ENCODE measurements around the gene ZDHHC11B.
"Not testable (repeated sequence)": the region's sequence is repeated elsewhere in the genome, so short reads cannot be mapped to it uniquely, and the experiment has no call there.

The ZDHHC11B gene

DNA sequence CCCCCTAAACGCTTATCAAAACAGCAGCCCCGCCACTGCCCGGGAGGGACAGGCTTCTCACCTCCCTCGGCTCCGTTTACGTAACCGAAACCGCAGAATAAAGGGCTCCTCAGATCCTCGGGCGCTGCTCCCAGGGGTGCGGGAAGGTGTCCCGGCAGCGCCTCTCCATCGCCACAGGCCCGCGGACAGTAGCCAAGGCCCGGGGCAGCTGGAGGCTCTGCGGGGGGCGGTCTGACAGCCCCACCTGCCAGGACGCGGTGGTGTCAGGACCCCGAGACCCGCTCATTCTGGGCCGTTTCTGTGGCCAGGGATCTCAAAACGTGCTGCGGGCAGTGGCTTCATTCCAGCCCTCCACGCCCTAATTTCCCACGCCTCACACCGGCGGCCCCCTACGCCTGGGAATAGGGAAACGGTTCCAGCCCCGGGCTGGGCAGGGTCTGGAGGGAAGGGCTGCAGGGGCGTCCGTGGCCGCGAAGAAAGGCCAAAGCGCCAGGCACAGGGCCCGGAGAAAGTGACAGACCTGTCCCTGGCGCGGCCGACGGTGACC lies 575 bp downstream of the ZDHHC11B start:
- DNase-seq (ENCODE audit: low read depth) = not testable (repeated sequence)

DNA sequence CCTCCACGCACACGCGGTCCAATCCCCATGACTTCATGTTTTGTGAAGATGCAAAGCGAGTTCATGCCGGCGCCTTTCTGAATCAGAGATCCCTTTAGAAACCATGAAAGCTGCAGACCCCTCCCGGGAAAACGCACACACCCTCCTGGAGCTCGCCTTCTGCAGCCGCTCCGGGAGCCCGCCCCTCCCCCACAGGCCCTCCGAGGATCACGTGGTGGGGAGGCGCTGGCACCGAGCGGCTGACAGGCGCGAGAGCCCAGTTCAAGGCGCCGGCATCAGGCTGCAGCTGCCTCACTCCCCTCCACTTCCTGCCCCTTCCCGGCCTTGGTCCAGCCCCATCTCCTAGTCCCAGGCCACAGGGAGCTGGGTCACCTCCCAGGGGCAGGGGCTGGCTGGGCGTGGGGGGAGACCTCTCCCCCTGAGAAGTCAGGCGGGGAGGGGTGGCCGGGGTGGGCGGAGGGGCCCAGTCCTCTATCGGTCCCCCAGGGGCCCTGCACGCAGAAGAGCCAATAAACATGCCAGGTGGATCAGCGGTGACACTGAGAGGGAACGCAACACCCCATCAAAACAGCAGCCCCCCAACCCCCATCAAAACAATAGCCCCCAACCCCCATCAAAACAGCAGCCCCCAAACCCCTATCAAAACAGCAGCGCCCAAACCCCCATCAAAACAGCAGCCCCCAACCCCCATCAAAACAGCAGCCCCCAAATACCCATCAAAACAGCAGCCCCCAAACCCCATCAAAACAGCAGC lies 1.3 kb downstream of the ZDHHC11B start:
- DNase-seq (ENCODE audit: low read depth) = not testable (repeated sequence)

DNA sequence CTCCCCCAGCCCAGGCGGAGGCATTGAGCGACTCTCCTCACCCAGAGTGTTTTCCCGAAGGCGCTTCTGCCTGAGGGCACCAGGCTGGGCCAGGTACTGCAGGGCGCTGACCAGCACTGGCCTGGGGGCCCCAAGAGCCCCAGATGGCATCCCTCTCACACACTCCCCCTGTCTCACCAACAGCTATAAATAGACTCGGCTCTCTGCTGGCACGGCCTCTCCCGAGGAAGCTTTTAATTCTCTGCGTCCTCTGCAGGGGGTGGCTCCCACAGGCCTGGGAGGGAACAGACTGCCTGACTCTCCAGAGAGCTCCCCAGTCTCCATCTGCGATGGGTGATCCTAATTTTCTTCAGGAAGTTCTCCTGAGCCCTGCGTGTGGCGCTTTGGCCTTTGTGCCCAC lies 2.2 kb downstream of the ZDHHC11B start:
- DNase-seq (ENCODE audit: low read depth) = not testable (repeated sequence)

DNA sequence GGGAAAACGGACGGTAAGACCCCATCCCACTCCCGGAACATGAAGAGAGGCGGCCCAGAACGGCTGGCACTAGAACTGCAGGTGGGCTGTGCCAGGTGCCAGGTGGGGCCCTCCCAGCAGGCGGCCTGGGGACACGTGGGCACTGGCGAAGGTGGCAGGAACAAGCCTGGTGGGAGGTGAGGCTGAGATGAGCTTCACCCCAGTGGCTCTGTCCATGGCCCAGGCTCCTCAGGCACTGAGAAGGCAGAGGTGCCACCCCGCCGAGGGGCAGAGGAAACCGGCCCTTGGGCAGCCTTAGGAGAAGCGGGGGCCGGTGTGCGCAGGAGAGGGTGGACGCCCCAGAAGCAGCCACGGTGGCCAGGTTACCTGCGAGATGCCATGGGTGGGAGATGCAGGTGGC lies 4.0 kb downstream of the ZDHHC11B start:
- DNase-seq (ENCODE audit: low read depth) = not testable (repeated sequence)

DNA sequence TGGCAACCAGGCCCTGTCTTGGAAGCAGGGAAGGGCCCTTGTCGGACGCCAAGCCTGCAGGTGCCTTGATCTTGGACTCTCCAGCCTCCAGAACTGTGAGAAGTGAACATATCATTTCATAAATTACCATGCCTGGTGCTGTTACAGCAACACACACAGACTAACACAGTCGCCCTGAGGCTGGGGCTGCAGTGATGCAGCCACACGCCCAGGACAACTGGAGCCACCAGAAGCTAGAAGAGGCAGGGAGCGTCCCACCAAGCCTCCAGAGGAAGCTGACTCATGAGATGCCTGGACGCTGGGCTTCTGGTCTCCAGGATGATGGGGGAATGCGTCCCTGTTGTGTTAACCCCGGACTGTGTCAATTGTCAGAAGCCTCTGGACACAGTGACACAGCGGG lies 5.6 kb downstream of the ZDHHC11B start:
- not testable (repeated sequence) for DNase-seq (ENCODE audit: low read depth)

DNA sequence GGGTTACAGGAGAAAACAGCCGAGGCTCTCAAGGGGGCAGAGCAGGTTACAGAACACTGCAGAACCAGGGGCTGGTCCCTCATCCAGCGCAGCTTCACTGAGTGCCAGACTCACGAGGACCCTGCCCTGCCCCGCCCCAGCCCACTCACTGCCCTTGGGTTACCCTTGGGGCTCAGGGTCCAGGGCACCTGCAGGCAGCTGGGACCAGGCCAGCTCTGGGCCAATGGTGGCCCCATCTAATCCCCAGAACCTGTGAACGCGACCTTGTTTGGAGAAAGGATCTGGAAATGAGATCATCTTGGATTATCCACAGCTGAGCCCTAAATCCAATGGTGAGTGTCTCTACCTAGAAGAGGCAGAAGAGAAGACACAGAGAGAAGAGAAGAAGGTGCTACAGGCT lies 6.1 kb downstream of the ZDHHC11B start:
- DNase-seq (ENCODE audit: low read depth) = not testable (repeated sequence)

DNA sequence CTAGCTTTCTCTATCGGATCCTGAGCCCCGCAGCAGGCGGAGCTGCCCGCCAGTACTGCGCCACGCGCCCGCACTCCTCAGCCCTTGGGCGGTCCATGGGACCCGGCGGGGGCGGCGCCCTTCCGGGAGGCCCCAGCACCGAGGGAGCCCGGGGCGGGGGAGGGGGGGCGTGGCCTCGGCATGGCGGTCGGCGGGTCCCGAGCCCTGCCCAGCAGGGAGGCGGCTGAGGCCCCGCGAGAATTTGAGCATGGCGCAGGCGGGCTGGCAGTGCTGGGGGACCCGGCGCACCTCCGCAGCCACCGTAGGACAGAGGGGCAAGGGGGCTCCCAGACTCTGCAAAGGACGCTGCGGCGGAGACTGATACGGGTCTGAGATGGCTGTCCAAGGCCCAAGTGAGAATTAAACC lies 6.8 kb downstream of the ZDHHC11B start:
- DNase-seq (ENCODE audit: low read depth) = no peak

DNA sequence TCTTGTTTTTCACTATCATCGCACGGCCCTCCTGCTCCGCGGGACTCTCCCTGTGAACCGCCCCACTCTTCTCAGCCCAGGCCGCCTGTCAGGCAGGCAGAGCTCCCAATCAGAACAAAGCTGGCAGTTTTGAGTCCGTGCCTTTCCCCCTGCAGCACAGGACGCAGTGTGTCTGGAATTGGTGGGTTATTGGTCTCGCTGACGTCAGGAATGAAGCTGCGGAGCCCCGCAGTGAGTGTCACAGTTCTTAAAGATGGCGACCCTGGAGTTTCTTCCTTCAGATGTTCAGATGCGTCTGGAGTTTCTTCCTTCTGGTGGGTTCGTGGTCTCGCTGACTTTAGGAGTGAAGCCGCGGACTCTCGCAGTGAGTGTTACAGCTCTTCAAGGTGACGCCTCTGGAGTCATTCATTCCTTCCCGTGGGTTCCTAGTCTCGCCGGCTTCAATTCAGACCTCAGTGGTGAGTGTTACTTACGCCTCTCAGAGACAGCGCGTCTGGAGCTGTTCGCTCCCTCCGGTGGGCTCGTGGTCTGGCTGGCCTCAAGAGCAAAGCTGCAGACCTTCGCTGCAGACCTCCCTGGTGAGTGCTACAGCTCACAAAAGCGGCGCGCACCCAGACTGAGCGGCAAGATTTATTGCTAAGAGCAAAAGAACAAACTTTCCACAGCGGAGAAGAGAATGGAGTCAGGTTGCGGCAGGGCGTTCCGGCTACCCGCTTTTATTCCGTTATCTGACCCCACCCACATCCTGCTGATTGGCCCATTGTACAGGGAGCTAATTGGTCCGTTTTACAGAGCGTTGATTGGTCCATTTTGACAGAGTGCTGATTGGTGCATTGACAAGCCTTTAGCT lies 7.4 kb downstream of the ZDHHC11B start:
- DNase-seq (ENCODE audit: low read depth) = no peak

DNA sequence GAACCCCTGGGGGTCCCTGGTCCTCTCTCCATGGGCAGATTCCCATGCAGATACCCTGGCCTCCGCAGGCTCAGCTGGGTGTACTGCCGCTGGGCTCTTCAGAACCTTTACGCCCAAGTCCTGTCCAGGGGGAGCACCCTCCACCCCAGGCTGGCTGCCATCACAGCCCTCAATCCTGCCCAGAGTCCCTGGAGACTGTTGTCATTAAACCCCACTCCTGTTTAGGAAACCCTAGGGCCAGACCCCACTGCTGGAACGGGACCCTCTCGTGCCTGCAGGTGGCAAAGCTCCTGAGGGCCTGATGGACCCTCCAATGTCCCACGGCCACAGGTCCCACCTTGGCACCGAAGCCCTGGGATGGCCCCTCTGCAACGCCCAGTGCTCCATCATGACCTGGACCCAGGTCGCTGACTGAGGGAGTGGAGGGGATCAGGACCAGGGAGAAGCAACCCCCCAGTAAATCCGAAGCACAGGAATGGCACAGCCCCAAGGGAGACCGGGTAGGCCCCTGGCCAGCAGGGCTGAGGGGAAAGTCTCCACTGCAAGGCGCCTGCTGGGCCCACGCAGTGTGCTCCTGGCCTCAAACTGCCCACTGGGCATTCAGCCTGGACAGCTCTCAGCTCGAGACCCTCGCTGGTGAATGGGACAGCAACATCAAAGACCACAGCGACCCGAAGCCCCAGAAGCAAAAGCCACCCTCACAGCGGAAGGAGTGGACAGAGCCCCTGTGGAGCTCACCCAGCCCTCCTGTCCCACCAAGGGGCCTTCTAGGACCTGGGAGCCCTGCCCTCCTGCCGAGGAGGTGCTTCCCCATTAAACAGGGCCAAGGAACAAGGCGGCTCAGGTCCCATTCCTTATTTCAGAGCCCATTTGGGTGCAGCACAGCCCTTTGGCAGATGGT lies 8.3 kb downstream of the ZDHHC11B start:
- DNase-seq (ENCODE audit: low read depth) = no peak

DNA sequence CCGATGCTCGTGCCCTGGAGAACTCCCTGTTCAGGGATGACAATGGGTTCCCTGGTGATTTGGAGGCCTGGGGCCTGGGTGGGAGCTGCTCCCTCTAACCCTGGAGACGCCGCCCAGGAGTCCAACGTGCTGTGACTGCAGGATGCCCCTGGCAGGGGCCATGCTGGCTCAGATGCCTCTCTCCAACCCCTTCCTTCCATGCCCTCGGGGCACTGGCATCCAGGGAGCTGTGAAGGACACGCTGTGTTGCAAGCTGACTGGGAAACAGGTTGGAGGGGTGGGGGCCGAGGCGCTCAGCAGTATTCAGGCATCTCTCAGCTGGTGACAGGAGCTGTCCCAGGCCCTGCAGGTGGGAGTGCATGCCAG lies 9.0 kb downstream of the ZDHHC11B start:
- not testable (repeated sequence) for DNase-seq (ENCODE audit: low read depth)

DNA sequence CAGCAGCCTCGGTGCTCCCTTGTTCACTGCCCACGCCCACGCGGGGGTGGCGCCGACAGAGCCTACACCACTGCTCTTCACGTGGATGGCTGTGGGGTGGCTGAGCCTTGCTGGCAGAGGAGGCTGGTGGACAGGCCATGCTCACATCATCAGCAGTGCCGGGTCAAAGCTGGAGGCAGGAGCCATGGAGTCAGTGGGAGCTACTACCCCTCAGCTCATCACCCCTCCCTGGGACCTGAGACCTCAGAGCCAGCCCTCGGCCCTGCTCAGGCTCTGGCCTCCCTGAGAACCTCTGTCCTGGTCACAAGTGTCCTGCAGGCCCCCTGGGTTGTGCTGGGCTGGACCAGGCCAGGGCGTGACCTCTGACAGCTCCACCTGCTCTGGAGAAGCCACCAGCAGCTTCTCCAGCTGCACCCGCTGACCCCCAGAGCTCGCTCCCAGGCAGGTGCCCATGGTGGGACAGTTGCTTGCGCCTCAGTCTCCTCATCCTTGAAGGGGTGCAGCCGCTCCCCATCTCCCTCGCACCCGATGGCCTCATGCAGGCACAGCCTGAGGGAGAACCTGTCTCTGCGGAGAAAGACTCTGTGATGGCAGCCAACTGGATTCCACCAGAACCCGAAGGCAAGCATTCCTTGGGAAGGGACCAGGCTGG lies 9.5 kb downstream of the ZDHHC11B start:
- DNase-seq (ENCODE audit: low read depth) = not testable (repeated sequence)

DNA sequence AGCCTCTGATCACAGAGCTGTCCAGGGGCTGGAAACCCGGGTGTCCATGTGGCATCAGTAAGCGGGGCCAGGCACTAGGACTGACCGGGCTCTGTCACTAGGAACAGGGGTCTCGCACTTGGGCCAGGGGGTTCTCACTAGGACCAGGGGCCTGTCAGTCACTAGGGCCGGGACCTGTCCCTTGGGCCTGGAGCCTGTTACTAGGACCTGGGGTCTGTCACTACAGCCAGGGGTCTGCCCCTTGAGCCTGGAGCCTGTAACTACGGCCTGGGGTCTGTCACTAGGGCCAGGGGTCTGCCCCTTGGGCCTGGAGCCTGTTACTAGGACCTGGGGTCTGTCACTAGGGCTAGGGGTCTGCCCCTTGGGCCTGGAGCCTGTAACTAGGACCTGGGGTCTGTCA lies 10.2 kb downstream of the ZDHHC11B start:
- DNase-seq (ENCODE audit: low read depth) = not testable (repeated sequence)

DNA sequence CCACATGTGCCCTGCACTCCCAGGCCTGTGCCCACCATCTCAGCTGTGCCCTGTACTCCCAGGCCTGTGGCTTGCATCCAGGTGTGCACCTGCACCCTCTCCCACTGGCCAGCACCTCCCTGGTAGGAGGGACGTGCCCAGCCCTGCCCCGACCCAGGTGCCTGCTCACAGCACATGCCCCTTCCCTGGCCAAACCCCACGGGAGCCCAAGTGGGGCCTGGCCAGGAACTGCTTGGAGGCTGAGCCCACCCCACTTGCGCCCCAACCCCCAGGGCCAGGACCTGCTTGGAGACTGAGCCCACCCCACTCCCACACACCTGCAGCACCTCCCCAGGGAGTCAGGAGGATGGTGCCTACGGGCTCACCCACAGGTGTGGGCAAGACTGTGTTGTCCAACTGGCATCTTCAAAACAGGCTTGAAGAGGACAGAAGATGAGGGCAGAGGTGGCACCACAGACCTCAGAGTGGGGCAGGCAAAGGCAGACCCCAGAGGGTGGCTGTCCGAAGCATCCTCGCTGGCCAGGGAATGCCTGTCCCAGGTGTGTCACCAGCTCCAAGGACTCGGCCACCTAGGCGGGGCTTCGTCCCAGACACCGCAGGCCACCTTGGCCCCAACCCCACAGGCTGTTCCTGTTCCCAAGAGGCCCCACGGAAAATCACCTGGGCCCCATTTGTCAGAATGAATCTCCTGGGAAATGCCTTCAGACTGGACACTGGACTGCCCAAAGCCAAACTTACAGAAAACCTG lies 10.8 kb downstream of the ZDHHC11B start:
- DNase-seq (ENCODE audit: low read depth) = no peak

DNA sequence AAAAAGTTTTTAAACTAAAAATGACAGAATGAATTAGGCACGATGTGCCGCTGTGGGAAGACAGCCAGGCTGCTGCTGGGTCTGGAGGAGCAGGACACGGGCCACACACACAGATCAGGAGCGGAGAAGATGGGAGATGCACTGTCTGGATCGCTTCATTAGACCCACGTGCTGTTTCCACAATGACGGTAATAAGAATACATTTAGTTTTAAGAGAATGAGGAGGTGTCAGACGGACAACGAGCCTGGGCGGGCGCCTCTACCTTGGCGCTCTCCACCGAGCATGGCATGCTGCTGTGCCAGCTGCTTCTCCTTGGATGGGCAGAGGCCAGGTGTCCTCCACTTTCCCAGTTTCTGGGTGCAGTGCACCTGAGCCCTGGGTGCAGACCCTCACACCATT lies 11.6 kb downstream of the ZDHHC11B start:
- DNase-seq (ENCODE audit: low read depth) = not testable (repeated sequence)

DNA sequence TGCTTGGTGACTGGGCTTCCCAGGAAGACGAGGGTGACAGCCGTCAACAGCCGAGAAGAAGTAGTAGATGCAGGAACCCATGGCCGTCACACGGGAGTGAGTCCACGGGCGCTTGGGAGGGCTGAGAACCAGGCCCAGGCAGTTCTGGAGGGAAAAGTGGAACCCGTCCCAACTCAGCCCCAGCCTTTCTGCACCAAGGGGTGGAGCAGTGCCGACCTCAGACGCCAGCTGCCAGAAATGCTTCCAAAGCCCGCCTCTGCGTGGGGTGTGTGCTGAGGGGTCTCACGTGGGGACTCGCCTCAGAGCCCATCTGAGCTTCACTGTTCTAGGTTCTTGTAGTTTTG lies 12.0 kb downstream of the ZDHHC11B start:
- not testable (repeated sequence) for DNase-seq (ENCODE audit: low read depth)

DNA sequence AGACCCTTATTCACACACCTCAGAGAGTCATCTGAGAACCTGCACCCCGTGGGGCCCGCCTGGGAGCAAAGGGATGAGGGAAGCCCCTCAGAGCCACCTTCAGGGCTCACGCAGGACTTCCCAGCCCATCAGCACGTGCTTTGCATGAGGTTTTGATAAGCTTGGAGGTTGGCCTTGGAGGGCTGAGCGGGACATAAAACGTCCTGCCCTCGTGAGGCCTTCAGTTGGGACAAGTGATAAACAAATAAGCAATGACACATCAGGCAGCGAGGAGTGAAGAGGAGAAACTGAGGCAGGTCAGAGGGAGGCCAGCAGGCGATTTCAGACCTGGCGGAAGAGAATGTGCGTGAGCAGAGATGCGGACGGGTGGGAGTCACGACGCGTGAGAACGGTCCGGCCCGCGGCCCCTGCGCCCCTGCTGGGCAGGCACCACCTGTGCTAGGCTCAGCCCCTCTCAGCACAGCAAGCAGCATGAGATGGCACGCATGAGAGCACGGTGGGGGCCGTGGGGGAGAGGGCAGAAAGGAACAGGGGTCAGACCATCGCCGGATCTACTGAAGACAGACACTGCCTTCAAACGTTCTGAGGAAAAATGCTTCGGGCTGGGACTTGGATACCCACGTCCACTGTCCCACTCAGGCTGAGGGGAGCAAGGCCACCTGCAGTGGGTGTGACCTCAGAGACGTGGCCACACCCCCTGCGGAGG lies 12.5 kb downstream of the ZDHHC11B start:
- not testable (repeated sequence) for DNase-seq (ENCODE audit: low read depth)

DNA sequence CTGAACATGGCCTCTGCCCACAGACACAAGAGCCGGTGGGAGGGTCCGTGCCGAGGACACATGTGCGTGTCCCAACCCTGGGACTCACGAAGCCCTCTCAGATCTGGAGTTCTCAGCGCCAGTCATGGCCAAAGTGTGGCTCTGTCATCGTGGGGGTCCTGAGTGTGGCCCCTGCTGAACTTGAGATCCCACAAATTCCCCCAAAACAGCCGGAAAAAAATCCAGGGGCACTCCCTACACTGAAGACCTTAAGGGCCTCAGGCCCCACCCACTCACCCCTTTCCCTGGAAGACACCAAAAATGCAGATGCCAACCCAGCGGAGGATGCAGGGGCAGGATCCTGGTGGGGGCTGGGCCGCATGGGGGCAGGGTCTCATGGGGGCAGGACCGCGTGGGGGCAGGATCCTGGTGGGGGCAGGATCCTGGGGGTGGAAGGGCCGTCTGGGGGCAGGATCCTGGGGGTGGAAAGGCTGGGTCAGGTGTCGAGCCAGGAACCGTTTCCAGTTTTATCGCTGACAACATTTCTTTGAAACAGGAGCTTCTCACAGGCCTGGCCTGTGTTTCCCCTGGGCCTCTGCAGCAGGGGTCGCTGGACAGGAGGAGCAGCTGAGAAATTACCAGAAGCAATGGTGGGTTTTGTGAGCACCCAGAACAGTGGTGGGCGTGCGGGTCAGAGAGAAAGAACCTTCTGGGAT lies 13.3 kb downstream of the ZDHHC11B start:
- not testable (repeated sequence) for DNase-seq (ENCODE audit: low read depth)

DNA sequence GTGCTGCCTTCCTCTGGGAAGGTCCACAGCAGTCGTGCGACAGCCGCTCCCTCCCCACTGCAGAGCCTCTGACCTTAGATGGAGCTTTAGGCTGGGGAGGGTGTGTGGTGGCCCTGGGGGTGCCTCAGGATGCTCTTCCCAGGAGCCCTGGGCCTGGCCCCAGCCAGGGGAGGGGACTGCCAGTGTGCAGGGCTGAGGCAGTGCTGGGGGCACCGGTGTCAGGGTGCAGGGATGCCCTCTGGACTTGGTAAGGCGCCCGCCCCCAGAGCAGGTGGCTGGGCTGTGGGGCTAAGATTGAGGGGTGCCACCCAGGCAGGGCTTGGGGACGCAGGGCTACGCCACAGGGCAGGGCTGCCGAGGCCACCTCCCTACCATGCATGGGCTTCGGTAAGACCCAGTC lies 13.9 kb downstream of the ZDHHC11B start:
- not testable (repeated sequence) for DNase-seq (ENCODE audit: low read depth)

DNA sequence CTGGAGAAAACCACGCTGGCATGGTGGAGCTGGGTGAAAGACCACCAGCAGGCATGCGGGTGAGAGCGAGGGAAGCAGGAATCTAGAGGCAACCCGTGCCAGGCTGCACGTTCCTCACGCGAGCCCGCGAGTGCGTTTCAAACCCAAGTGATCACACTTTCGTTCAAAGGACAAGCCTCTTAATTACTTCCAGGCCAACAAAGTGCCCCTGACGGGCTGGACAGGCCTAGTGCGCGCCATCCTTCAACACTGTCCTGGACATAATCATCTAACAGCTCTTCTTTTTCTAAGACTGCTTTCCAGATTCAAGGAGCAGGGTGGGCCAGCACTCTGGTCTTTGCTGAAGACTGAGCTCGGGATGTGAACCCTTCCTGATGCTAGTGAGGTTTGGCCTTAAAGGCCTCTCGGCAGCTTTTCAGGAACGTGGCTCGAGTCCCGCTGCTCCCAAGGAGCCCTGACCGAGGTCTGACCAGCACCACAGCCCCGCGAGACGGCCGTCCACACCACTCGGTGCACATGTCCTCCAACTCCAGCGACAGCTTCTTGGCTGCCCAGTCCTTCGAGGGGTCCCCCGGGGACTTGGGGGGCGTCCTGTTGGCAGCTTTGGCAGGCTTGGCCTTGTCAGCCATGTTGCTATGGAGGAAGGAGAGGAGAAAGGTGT lies 14.9 kb downstream of the ZDHHC11B start:
- DNase-seq (ENCODE audit: low read depth) = not testable (repeated sequence)
